GM04503 (cell line): ENCODE results near the gene MAGEB3.
"Not testable (repeated sequence)": the region's sequence is repeated elsewhere in the genome, so short reads cannot be mapped to it uniquely, and the experiment has no call there.

Source experiments
- DNase-seq: peaks from one replicate; pipeline ENCODE4 v3.0.0-alpha.2; 2012; ENCODE audit warnings: low read depth

MAGEB3 gene, protein sequence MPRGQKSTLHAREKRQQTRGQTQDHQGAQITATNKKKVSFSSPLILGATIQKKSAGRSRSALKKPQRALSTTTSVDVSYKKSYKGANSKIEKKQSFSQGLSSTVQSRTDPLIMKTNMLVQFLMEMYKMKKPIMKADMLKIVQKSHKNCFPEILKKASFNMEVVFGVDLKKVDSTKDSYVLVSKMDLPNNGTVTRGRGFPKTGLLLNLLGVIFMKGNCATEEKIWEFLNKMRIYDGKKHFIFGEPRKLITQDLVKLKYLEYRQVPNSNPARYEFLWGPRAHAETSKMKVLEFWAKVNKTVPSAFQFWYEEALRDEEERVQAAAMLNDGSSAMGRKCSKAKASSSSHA

DNA sequence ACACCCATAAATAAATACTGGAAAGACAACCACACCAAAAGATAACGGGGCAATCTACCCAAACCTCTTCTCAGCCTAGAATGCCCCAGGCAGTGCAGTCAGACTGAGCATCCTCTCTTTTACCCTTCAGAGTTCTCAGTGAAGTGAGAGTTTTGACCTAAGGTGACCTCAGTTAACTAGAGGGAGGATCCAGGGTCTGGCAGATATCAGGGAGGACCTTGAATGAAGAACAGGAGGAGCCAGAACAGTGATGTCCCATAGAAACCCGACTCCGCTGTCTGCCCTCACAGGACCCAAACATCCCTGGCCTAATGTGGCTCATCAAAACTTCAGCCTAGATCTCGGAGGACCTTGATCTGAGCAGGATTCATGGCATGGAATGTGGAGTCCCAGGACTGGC, at the start of gene MAGEB3:
Gene MAGEB3, plus strand, starts transcription at position 263 of the 400 bp plus-strand sequence. CDS start 5,268 bp downstream, outside the sequence.
- DNase-seq = no peak

DNA sequence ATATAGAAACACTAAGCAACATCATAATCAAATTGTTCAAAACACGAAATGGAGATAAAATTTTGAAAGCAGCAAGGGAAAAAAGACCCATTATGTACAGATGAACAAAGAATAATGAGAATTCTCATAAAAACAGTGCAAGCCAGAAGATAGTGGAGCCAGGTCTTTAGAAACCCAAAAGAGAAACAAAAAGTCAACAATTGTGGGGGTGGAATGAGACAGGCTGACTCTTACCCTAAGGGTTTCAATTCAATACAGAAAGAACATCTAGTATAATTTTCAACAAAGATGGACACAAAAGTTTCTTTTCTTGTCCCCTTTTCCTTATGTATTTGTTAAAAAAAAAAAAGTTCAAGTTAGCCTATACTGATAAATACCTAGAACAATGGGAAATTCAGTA, 49.1 kb upstream of the MAGEB3 start:
- no peak for DNase-seq

DNA sequence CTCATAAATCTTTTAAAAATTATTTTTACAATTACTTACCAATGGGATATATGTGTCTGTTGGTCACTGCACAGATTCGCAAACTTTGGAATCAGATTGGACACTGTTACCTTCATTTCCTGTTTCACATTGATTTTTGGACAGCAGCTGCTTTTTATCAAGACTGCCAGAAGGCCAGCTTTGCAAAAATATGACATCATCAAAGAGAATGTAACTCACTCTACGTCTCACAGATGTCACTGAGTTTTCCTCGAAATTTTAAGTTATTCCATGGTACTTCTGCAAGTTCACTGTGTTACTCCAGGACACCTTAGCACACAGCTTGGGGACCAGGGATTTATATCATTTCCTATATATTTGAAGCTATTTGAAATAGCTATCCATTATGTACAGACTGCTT, 46.9 kb upstream of the MAGEB3 start:
- no peak for DNase-seq

DNA sequence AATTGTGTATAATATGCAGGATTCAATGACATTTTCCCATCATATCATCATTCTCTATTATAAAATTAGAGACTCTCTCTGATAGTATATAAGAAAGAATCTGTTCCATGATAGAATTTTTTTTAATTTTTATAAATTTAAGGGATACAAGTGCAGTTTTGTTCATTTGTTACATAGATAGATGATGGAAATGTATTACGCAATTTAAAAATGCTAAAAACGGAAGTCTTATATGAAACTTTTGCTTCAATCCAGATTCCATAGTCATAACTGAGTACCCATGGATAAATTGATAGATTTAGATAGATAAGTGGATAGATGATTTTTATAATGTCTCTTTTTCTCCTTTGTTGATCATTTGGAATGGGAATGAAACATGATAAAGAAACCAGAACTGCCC, 40.0 kb upstream of the MAGEB3 start:
- DNase-seq = no peak

DNA sequence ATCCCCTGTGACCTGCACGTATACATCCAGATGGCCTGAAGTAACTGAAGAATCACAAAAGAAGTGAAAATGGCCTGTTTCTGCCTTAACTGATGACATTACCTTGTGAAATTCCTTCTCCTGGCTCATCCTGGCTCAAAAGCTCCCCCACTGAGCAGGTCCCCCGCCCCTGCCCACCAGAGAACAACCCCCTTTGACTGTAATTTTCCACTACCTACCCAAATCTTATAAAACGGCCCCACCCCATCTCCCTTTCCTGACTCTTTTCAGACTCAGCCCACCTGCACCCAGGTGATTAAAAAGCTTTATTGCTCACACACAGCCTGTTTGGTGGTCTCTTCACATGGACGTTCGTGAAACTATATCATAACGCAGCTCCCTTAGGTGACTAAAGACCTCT, 36.5 kb upstream of the MAGEB3 start:
- DNase-seq = not testable (repeated sequence)

DNA sequence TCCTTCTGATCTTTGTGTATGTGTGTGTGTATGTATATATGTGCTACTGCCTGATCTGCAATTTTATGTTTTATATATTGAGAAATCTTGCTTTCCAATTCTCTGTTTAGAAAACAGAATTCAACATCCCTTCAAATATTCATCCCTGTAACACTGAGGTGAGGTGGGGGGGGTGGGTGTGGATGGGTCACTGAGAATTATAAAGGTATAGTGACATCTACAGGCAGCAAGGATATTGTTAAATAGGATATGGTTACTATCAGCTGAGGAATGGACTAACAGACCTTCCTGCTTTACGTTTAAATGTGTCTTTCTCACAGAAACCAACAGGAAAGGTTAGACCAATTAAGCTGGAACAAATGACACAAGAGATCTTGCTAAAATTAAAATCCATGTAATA, 34.1 kb upstream of the MAGEB3 start:
- DNase-seq = no peak

DNA sequence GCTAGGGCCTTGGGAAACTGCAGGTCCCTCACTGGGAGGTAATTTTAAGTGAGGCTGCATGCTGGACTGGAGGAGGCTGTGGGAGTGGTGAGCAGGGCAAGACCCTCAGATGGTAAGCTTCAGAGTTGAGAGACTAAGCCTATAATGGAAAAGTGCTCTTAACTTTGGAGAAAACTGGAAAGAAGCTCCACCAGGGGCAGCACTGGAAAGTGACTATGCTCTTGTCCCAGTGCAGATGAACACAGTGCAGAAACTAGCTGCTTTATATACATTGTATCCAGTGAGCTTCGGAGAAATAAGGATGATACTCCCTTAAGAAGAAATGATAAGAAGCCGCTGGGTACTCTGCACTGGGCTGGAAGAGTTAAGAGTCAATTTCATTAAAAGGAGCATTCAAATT, 18.3 kb upstream of the MAGEB3 start:
- no peak for DNase-seq

DNA sequence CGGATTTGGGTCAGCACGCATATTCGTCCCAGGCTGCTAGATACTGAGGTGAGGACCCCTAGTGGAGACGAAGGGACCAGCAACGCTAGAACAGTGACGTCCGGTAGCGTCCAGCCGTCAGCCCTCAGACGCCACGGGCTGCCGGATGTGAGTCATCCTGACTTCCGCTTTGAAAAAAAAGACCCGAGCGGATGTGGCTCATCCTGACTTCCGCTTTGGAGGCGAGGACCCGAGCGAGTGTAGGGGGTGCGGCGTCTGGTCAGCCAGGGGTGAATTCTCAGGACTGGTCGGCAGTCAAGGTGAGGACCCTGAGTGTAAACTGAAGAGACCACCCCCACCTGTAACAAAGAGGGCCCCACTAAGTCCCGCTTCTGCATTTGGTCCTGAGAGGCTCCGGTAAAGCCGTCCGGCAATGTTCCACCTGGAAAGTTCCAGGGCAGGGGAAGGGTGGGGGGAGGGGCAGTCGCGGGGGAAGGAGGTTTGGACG, 15.1 kb upstream of the MAGEB3 start, which contains the start of gene MAGEB2:
Gene MAGEB2, plus strand, starts transcription at position 207 of the 487 bp plus-strand sequence. CDS start 3,018 bp downstream, outside the sequence.
- DNase-seq = no peak

DNA sequence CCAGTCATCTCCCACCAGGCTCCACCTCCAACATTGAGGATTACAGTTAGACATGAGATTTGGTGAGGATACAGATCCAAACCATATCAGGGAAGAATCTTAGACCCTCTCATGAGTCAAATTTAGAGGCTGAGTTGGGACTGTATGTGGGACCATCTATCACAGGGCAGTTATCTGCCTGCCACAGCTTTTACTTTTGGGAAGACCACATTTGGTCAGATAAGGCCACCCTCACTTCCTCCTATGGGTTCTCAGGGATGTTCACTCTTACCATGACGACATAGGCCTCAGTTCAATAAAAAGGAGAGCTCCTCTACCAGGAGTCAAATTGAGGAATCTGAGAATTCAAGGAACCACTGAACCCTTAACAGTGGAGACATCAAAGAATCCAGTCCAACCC, 13.0 kb upstream of the MAGEB3 start:
- DNase-seq = no peak

DNA sequence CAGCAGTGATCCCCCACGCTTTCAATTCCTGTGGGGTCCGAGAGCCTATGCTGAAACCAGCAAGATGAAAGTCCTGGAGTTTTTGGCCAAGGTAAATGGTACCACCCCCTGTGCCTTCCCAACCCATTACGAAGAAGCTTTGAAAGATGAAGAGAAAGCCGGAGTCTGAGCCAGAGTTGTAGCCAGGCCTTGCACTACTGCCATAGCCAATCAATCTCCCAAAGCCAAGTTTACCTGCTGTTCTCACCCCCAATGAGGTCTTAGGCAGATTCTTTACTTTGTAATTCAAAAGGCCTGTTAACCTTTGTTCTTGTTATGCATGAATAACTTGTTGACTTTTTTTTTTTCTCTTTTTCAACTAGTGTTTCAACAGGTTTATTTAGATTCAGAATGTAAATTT, 11.1 kb upstream of the MAGEB3 start:
- no peak for DNase-seq

DNA sequence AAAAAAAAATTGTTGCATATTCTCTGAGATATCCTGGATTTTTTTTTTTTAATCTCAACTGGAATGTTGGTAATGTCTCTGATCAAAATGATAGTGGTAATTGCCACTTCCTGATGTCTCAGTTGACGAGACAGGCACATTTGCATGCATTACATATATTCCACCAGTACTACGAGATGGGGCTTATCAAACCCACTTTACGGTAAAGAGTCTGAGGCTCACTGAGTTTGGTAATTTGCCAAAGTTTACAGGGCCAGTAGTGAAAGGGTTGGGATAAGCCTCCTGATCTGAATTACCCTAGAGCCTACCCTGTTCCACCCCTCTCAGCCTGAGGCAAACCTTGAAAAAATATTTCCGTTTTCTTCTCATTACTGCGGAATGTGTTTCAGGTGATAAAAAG, 9.8 kb upstream of the MAGEB3 start:
- no peak for DNase-seq

DNA sequence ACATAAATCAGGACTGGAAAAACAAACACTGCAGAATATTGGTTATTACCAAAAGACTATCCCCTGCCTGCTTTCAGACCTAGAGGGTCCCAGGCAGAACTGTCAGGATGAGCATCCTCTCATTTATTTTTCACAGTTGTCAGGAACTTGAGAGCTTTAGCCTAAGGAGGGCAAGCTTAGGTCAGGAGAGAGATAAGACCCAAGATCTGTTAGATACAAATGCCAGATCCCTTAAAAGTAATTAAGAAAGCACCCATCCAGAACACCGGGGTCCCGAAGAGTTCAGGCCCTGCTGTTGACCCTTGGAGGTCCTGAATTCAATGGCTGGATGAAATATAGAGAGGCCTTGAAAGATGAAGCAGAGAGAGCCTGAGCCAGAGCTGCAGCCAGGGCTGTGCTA, 5.9 kb upstream of the MAGEB3 start:
- DNase-seq = no peak

DNA sequence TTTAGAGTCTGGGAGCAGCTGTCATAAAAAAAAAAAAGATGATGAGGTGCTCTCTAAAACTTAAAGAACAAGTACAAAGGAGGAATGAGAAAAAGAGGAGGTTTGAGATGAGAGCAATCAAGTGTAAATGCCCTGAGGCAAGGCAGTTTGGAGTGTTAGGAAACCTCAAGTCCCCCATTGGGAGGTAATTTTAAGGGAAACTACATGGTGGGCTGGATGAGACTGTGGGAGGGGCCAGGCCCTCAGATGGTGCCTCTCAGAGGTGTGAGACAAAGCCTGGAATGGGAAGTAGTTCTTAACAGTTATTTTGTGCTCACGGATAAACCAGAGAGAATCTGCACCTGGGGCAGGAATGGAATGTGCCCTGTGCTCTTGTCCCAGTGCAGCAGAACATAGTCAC, 1.9 kb upstream of the MAGEB3 start:
- no peak for DNase-seq

DNA sequence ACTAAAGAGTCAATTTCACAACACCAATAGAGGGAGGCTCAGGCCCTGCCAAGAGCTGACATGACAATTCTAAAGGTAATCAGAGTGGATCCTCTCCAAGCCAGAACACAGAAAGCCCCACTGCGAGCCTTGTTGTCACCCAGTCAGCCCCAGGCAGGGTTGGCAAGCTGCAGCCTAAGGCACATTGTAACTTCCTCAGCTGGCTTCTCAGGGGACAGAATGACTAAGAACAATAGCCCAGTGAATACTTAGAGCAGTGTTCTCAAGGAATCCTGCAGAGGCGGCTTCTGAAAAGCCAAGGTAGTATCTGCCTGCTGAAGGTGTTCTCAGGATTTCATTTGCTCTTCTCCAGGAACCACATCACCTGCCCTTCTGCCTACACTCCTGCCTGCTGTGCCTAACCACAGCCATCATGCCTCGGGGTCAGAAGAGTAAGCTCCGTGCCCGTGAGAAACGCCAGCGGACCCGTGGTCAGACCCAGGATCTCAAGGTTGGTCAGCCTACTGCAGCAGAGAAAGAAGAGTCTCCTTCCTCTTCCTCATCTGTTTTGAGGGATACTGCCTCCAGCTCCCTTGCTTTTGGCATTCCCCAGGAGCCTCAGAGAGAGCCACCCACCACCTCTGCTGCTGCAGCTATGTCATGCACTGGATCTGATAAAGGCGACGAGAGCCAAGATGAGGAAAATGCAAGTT, 11.4 kb downstream of the MAGEB3 start, which contains the start of gene MAGEB4:
Gene MAGEB4, plus strand, starts transcription at position 277 of the 692 bp plus-strand sequence. Its CDS starts 136 bp downstream, at position 413.
- no peak for DNase-seq

DNA sequence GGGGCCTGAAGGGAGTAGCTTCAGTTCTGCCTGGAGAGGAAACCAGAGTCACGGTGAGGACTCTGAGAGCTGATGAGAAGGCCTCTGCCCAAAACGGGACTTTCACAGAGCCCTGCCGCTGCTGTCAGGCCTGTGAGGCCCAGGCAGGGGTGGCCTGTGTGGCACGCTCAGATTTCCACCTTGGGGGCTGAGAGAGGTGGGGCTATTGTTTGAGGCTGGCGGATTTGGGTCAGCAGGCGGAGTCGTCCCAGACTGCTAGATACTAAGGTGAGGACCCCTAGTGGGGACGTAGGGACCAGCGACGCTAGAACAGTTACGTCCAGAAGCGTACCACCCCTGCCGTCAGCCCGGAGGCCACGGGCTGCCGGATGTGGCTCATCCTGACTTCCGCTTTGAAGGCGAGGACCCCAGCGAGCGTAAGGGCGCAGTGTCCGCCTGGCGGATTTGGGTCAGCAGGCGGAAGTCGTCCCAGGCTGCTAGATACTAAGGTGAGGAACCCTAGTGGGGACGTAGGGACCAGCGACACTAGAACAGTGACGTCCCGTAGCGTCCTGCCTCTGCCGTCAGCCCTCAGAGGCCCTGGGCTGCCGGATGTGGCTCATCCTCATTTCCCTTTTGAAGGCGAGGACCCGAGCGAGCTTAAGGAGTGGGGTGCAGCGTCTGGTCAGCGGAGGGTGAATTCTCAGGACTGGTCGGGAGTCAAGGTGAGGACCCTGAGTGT, 16.5 kb downstream of the MAGEB3 start, which contains the start of gene MAGEB1:
Gene MAGEB1, plus strand, starts transcription at position 378 of the 721 bp plus-strand sequence. CDS start 3,348 bp downstream, outside the sequence.
- DNase-seq = no peak

DNA sequence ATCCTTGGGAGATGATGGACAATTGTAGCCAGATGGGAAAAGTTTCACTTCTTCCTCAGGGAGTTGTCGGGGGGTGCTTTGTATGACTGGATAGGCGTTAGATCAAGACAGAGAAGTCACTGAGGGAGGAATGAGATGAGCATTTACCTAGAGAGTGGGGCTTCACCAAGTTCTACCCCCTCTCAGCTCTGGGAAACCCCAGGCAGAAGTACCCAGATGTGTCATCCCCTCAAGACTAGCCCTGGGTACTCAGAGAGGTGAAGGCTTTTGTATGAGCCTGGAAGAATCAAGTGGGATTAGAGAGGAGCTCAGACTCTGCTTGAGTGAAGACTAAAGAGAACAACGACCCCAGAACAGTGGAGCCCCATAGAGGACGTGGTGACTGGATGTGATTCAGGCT, 18.4 kb downstream of the MAGEB3 start:
- DNase-seq = no peak

DNA sequence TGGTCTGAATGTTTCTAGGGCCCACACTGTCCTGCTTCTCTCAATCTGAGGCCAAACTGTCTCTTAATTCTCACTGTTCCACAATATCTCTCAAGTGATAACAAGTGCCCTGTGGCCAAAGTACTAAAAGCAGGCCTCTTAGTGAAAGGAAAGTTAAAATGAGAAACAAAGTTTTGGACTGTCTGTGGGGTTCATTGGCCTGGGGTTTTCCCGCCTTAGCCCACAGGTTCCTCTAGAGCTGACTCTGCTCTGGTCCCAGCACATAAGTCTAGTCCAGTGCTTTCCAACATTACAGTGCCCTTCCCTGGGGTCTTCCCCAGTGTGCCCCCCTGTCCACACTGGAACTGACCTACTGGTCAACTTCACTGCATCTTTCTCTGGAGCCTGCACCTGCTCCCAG, 22.8 kb downstream of the MAGEB3 start:
- DNase-seq = no peak

DNA sequence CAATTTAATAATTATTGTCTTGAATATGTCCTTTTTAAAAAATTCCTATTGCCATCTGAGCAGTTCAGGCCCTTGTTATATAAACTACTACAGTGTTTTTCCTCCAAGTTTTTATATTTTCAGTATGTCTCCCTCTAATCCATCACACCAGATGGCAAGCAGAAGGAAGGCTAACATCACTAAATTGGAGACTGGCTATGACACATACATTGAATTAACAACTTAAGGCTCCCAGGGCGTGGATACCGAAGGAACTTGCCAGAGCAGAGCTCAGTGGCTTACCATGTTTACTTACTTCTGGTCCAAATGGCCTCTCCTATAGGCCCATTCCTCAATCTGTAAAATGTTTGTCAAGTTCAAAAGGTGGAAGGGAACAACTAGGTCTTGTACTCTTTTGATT, 29.5 kb downstream of the MAGEB3 start:
- no peak for DNase-seq

DNA sequence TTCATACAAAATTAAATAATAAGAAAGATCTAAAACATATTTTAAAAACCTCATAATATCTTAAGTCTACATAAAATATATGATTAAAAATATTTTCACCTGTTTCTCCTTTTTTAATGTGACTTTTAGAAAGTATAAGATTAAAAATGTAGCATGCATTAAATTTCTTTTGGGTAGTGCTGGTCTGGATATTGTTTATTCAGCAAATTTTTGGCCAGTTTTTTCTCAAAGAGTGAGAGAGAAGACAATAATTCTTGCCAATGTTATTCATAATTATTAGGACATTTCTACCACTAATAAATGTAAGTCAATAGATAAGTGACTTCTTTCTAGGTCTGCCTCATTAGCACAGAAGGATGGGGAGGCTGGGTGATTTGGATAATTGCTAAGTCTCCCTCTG, 30.6 kb downstream of the MAGEB3 start:
- DNase-seq = no peak

DNA sequence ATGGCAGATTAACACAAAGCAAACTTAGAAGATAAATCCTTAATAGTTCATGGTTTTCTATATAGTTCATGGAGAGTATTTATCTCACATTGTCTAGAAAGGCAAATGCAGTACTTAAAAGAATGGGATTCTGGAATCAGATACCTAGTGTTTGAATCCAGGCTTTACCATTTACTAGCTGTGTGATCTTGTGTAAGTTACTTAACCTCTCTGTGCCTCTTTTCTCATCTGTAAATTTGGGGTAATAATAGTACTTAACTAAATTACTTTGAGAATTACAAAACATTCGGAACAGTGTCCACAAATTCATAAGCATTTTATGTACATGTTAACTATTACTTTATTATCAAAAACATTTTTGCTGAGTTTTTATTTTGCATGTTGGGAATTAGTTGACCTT, 32.3 kb downstream of the MAGEB3 start:
- DNase-seq = no peak

DNA sequence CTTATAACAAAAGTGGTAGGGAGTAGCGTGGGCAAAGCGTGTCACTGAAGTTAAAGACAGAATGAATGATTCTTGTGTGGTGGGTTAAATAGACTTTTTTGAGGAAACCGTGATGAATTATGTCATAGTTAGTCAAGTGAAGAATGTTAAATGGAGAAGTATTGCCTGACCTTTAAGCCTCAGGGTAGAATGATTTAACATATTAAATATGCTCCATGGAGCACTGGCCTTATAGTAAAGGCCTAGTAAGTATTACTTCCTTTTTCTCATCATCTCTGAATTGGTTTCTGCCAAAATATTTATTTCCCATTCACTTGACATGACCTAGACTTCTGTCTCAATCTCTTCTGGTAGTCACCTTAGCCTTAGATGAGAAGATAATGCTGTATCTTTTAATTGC, 40.2 kb downstream of the MAGEB3 start:
- no peak for DNase-seq

DNA sequence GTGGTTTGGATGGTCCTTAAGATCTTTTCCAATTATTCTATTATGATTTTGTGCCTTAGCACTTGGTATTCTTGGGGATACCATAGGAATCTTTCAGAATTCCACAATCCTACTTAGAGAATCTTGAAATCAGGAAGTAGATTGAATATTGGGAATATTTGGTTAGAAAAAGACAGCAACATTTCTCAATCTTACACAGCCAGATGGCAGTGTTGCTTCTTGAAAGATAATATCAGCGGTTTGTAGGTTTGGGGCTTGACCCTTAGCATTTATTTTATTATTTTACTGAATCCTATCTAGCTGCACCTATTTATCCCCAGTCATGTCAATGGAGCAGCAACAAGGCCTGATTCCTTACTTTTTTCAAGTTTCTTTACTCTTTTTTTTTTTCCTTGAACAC, 45.0 kb downstream of the MAGEB3 start:
- no peak for DNase-seq

DNA sequence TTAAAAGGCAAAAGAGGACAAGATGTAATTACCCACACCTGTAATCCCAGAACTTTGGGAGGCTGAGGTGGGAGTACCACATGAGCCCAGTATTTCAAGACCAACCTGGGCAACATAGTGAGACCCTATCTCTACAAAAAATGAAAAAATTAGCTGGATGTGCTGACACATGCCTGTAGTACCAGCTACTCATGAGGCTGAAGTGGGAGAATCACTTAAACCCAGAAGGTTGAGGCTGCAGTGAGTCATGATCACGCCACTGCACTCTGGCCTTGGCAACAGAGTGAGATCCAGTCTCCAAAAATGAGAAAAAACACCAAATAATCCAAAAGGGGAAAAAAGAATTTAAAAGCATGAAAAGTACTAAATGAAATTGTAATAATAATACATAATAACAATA, 47.9 kb downstream of the MAGEB3 start:
- no peak for DNase-seq
